Mesothelial cell of epicardium (in vitro differentiated cells): ENCODE results near the gene THAP9. TPM values are rescaled to one million over a fixed set of nuclear protein-coding genes. Genes with fewer than 3 reads are reported as not detected.
A peak's percentile ranks its signal among the peaks of the same experiment; 100 is the strongest.
"Not testable (repeated sequence)": the region's sequence is repeated elsewhere in the genome, so short reads cannot be mapped to it uniquely, and the experiment has no call there.

ENCODE experiments used
- DNase-seq, 2 experiments: peaks; one replicate each; pipeline ENCODE4 v3.0.0; 2021; ENCODE audit warnings: low spot score in 2 of 2; ENCODE audit not compliant: unreplicated experiment in 2 of 2
- H3K27ac Mint-ChIP-seq: 2 replicates; pipeline ENCODE4 v1.8.0; 2021; ENCODE audit warnings: mixed read lengths
- H3K27me3 Mint-ChIP-seq: 2 replicates; pipeline ENCODE4 v1.8.0; 2021; ENCODE audit warnings: low read depth, mixed read lengths
- H3K36me3 Mint-ChIP-seq: 2 replicates; pipeline ENCODE4 v1.8.0; 2021; ENCODE audit warnings: mixed read lengths
- H3K4me1 Mint-ChIP-seq: 2 replicates; pipeline ENCODE4 v1.8.0; 2021; ENCODE audit warnings: mixed read lengths
- H3K4me3 Mint-ChIP-seq: 2 replicates; pipeline ENCODE4 v1.8.0; 2021; ENCODE audit warnings: mild to moderate bottlenecking, moderate library complexity, mixed read lengths
- H3K9me3 Mint-ChIP-seq: 2 replicates; pipeline ENCODE4 v1.8.0; 2021; ENCODE audit warnings: mixed read lengths
- CTCF ChIP-seq: fragments of 200-600 bp; sonication (generic); IDR thresholded peaks from one replicate; pipeline ENCODE4 v1.5.0; 2021; ENCODE audit warnings: antibody characterized with exemption; ENCODE audit not compliant: unreplicated experiment
- total RNA-seq: library from RNA; stranded (reverse); gene quantifications from 3 replicates; pipeline ENCODE4 v1.2.1, GENCODE V29; 2021

The THAP9 gene
- total RNA-seq = 7.6 to 8.8 TPM (median 8.3 TPM) in 3 replicates

GRCh38 chr4:82900411-82901182, at the start of gene THAP9:
Gene THAP9 (plus strand): TSS chr4:82900735. CDS start chr4:82900803, 68 bp downstream.
- Mint-ChIP-seq H3K4me3 (no peak within 1 kb of the TSS), H3K36me3 (peaks cover 7% of the 10 kb centered on the region), H3K9me3 (no peaks in the 10 kb centered on the region), H3K27me3 (no peaks in the 10 kb centered on the region), H3K4me1 (peaks cover 12% of the 10 kb centered on the region), H3K27ac (no peak within 1 kb of the TSS)
- peak; percentile 87 to 93 for DNase-seq
- TF ChIP-seq CTCF = no peak

GRCh38 chr4:82851318-82851717, 49.2 kb upstream of the THAP9 start:
- no peaks in the 10 kb centered on the region for H3K9me3 Mint-ChIP-seq
- H3K4me1 Mint-ChIP-seq = no peaks in the 10 kb centered on the region
- DNase-seq = no peak
- peaks cover 52% of the 10 kb centered on the region for H3K36me3 Mint-ChIP-seq
- no peaks in the 10 kb centered on the region for H3K27me3 Mint-ChIP-seq
- no peak overlapping the region for H3K27ac Mint-ChIP-seq
- no peak overlapping the region for H3K4me3 Mint-ChIP-seq
- no peak for TF ChIP-seq CTCF

GRCh38 chr4:82851885-82852750, 48.4 kb upstream of the THAP9 start:
- no peaks in the 10 kb centered on the region for H3K27me3 Mint-ChIP-seq
- no peak overlapping the region for H3K27ac Mint-ChIP-seq
- TF ChIP-seq CTCF = peak; percentile 16
- no peak for DNase-seq
- no peaks in the 10 kb centered on the region for H3K9me3 Mint-ChIP-seq
- no peak overlapping the region for H3K4me3 Mint-ChIP-seq
- peaks cover 51% of the 10 kb centered on the region for H3K36me3 Mint-ChIP-seq
- no peaks in the 10 kb centered on the region for H3K4me1 Mint-ChIP-seq

GRCh38 chr4:82852751-82853285, 47.7 kb upstream of the THAP9 start:
- TF ChIP-seq CTCF = no peak
- no peak overlapping the region for H3K27ac Mint-ChIP-seq
- H3K4me3 Mint-ChIP-seq = no peak overlapping the region
- peaks cover 47% of the 10 kb centered on the region for H3K36me3 Mint-ChIP-seq
- no peaks in the 10 kb centered on the region for H3K4me1 Mint-ChIP-seq
- no peaks in the 10 kb centered on the region for H3K27me3 Mint-ChIP-seq
- no peaks in the 10 kb centered on the region for H3K9me3 Mint-ChIP-seq
- DNase-seq = no peak

GRCh38 chr4:82860487-82860886, 40.0 kb upstream of the THAP9 start:
- not testable (repeated sequence) for DNase-seq, H3K4me1 Mint-ChIP-seq, H3K27ac Mint-ChIP-seq, H3K9me3 Mint-ChIP-seq, H3K4me3 Mint-ChIP-seq, H3K27me3 Mint-ChIP-seq
- H3K36me3 Mint-ChIP-seq = peaks cover 34% of the 10 kb centered on the region

- H3K9me3 Mint-ChIP-seq = no peaks in the 10 kb centered on the region
- DNase-seq = no peak
- H3K4me1 Mint-ChIP-seq = no peaks in the 10 kb centered on the region
- no peak overlapping the region for H3K4me3 Mint-ChIP-seq
- H3K27ac Mint-ChIP-seq = peak overlapping the region; percentile 17
- peaks cover 33% of the 10 kb centered on the region for H3K36me3 Mint-ChIP-seq
- no peak for TF ChIP-seq CTCF
- H3K27me3 Mint-ChIP-seq = no peaks in the 10 kb centered on the region
These were observed 39.0 kb upstream of the THAP9 start for GRCh38 chr4:82861529-82861928.
